COLO668 (cell line): ENCODE data around the gene BGLAP.
A peak's percentile ranks its signal among the peaks of the same experiment; 100 is the strongest.

Source experiments
- DNase-seq: peaks from one replicate; lab custom pipeline; 2025; ENCODE audit not compliant: unreplicated experiment; lab: John Stamatoyannopoulos, UW

Gene BGLAP

GRCh38 chr1:156253634-156254033 is 11.7 kb downstream of the BGLAP start:
- no peak for DNase-seq

- DNase-seq = no peak
Observed at GRCh38 chr1:156257711-156258110, 15.7 kb downstream of the BGLAP start.

GRCh38 chr1:156258859-156259258 is 16.9 kb downstream of the BGLAP start:
- DNase-seq = no peak

GRCh38 chr1:156259805-156260204 is 17.8 kb downstream of the BGLAP start:
- no peak for DNase-seq

DNA sequence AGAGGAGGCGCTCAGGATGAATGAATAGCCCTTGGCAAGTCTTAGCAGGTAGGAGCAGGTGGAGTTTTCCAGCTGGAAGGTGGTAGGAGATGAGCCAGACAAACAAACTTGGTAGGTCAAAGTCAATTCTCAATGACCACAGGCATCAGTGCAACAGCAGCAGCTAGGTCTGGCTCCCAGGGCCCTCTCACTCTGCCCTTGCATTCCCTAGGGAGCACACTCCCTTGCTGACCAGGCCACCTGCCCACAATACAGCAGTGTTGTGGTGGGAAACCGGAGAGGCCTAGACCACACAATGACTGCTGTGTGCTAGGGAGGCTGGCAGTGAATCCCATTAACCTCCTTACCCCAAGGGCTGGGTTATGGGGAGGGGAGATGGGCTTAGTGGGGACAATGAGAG is 18.9 kb downstream of the BGLAP start:
- no peak for DNase-seq

DNA sequence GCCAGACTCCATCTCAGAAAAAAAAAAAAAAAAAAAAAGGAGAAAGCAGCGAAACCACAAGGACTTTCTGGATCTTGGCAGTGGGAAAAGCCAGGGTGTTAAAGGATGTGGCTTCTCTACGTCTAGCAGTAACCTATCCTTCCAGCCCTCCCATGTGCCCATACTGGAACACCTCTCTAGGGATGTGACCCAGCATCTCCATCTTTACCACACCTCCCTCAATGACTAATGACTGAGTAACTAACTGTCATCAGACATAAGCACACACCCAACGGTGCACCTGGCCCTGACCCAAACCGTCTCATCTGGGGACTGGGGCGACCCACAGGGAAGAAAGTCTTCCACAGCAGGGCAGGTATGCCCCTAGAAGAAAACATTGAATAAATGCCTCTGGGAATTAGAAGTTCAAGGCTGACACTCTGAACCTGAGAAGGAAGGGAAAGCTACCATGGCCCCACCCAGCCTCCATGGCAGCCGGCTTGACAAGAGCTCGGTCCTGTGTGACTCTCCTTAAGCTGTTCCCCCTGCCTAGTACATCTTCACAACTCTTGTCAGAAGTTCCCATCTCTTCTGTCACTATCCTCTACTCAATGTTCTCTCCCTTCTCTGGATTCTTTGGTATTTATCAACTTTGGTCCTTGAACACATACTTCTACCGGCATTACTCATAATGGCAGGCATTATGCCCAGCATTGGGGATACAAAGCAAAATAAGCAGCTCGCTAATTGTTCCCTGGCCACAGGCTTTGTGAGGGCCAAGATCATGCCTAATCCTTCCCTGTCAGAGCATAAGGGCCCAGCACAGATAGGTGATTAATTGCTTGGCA is 20.7 kb downstream of the BGLAP start:
- DNase-seq = no peak

DNA sequence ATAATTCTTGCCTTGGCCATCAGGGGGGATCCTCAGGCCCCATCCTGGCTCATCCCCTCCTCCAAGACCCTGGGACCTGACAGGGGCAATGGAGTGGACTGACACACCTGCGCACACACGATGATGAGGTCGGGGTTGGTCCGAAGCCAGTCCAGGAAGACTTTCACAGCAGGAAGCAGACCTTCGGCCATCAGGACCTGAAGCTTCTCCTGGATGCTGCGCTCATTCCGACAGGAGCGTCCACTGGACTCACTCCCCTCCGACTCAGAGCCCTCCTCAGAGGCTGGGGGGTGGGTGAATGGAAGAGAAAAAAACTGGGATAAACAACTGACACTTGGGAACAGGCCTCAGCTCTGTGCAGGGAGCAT is 21.3 kb downstream of the BGLAP start:
- DNase-seq = no peak

DNA sequence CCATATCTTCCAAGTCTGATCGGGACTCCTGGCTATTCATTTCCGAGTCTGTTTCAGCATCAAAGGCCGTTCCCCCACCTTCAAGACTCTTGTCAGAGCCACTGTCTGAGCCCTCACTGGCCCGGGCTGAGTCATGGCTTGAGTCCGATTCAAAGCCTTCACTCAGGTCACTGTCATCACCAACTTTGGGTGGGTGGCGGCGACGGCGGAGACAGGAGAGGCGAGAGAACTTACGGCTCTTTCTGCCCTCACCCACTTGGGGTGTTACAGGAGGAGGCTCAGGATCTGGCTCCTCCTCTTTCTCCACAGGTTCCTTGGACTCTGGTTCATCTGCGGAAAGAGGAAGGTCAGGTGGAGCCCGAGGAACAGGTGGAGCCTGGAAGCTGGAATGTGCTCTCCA is 24.1 kb downstream of the BGLAP start:
- no peak for DNase-seq

DNA sequence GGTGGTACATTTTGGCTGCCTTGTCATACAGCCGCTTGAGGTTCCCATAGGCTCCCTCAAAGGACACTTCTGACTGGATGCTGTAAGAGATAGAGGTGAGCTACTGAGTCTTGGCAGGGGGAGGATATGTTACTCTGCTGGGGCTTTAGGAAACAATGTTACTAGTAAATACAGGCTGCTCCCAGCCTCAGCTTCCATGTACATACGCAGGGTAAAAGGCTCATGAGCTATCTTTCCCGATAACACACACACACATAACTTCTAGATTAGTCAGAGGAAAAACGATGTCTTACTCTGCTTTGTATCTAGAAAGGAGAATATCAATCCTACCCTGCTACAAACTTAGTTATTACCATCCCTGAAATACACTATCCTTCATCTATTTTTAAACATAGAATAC is 26.4 kb downstream of the BGLAP start:
- DNase-seq = no peak

GRCh38 chr1:156270314-156270713 is 28.3 kb downstream of the BGLAP start:
- no peak for DNase-seq

DNA sequence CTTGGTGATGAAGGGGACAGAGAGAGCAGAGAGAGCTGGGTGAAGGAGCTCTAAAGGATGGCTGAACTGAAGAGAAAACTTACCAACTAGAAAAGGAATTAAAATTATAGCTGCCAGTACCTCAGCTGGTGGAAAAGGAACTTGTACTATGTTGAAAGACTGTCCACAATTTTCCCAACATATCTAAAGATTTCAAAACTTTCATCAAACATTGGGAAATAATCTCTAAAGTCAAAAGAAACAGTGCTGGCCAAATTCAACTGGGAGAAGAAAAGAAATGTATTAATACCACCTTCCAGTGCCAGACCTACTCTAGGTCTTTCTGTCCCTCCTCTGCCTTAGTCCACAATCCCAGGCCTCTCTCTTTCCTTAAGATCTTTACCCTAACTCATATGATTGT is 34.5 kb downstream of the BGLAP start:
- DNase-seq = no peak

DNA sequence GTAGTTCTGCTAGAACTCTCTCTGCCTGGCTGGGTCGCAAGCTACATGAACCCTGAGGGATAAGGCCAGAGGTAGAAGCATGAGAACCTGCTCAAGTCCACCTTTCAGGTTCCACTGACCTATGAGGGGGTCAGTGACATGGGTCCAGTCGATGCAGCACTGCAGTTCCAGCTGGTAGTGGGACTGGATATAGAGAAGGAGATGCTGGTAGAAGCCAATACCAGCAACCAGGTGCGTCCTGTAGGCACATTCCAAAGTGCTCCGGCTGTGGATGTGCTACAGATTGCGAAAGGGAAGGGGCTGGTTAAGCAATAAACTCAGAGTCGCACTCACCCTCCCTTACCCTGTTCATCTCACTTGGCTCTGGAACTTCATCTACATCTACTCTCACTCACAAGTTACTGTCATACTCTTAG is 35.0 kb downstream of the BGLAP start:
- DNase-seq = no peak

GRCh38 chr1:156279837-156280236 is 37.9 kb downstream of the BGLAP start:
- no peak for DNase-seq

DNA sequence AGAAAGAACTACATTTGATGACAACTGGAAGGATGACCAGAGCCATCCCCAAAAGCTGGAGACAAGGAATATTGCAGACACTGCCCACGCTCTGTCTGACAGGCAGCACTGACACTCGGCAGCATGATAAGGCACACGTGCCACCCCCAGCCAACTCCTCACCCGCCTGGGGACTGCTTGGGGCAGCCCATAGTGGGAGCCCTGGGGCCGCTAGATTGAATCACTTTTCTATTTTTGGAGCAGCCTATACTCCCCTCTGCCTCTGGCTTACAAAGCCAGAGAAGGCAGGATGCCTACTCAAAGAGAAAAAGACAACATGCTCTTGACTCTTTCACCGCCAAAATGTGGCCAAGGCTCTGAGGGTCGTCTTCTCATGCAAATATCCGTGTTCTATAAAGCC is 39.3 kb downstream of the BGLAP start:
- DNase-seq = peak; percentile 12

DNA sequence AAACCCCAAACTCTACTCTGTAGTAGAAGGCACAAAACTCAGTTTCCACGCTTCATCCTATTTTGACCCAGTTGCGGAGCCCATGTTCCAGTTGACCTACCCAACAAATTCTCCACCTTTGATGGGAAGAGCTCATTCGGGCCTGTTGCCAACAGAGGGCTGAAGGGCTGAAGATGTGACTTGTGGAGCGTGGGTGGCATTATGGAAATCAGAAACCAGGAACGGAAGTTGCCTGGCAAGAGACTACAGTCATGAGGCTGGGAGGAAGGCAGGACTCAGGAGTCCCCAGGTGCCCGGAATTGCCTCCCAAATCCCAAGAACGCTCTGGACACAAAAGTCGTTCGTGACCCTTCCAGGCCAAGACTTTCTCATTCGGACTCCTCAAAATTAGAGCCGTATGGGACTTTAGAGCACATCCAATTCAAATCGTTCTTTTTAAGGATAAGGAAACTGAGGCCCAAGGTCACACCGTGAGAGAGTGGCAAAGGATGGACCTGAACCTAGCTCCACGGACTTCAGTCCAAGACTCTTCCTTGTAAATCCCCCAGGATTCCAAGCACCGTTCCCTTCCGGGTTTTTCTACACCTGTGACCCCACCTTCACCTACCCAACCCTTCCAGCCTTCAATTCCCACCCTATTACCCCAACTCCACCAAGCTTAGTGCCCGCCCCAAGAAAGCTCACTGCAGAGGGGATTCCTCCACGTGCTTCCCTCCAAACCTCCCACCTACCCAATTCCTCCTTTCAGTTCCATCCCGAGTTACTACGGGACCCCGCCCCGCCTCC is 39.9 kb downstream of the BGLAP start:
- peak; percentile 64 for DNase-seq

GRCh38 chr1:156282479-156283222 is 40.7 kb downstream of the BGLAP start, which contains the start of gene SMG5:
SMG5 (minus strand) TSS chr1:156282825; CDS start chr1:156282680, 145 bp downstream.
- DNase-seq = peak; percentile 98

- DNase-seq = no peak
Observed at GRCh38 chr1:156283521-156283920, 41.5 kb downstream of the BGLAP start.

GRCh38 chr1:156284112-156284511 is 42.1 kb downstream of the BGLAP start, which contains the start of gene TMEM79:
TMEM79 (plus strand) TSS chr1:156284325; CDS start chr1:156285227, 902 bp downstream.
- DNase-seq = peak; percentile 43

DNA sequence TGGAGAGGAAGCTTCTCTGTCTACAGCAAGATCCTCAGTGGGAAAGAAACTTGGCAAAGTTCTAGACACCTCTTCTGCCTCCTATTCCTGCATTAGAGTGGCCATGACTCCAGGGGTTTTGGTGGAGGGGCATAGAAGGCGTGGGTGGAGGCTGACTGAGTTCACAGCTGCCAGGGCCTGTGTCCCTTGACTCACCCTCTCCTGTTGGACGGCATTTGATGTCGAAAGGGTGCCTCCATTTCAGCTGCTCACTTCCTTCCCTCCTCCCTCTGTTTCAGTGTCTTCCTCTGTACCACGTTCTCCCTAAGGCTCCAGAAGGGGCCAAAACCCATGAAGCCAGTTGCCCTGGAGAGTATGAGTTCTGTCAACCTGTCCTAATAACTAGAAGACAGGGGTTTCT is 42.8 kb downstream of the BGLAP start:
- DNase-seq = no peak

GRCh38 chr1:156285437-156285836 is 43.5 kb downstream of the BGLAP start:
- DNase-seq = no peak

DNA sequence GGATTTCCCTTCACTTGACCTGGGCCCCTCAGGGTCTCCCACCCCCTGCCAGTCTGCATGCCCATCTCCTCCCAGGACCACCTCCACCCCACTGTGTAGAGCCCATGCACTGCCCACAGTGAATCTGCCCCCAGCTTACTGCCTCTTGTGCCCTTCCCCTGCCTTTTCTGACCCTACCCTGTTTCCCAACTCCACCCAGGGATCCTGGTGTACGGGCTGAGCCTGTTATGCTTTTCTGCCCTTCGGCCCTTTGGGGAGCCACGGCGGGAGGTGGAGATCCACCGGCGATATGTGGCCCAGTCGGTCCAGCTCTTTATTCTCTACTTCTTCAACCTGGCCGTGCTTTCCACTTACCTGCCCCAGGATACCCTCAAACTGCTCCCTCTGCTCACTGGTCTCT is 44.1 kb downstream of the BGLAP start:
- DNase-seq = no peak
